Heart left ventricle (tissue), 16 donors: Measurements from ENCODE around the gene XAF1. TPM values are rescaled to one million over a fixed set of nuclear protein-coding genes. Genes with fewer than 3 reads are reported as not detected.

Experiments
- ATAC-seq, 4 donors: fragments of 200-7000 bp; cut with Tn5 transposase; one replicate each; pipeline ENCODE4 v1.9.1; 2020 to 2022; ENCODE audit warnings: moderate library complexity in 4 of 4, mild to moderate bottlenecking in 3 of 4, moderate number of reproducible peaks in 1 of 4
- DNase-seq, 5 donors: peaks; one replicate each; pipeline ENCODE4 v3.0.0-alpha.2; 2020
- H3K27ac ChIP-seq, 12 donors: fragments of 200-600 bp; sonication (generic) in 4 of 12; one replicate each; pipeline versions ENCODE4 v1.5.0 to v1.8.0; 2016 to 2022; ENCODE audit warnings: mild to moderate bottlenecking in 2 of 12
- H3K27me3 ChIP-seq, 9 donors: fragments of 200-600 bp; sonication (generic) in 2 of 9; one replicate each; pipeline versions ENCODE4 v1.5.1 to v1.8.0; 2016 to 2022; ENCODE audit warnings: mild to moderate bottlenecking in 3 of 9
- H3K36me3 ChIP-seq, 9 donors: fragments of 200-600 bp; sonication (generic) in 2 of 9; one replicate each; pipeline versions ENCODE4 v1.5.0 to v1.8.0; 2018 to 2022; ENCODE audit warnings: mild to moderate bottlenecking in 2 of 9
- H3K4me1 ChIP-seq, 12 donors: fragments of 200-600 bp; sonication (generic) in 4 of 12; one replicate each; pipeline versions ENCODE4 v1.5.0 to v1.8.0; 2016 to 2022; ENCODE audit warnings: mild to moderate bottlenecking in 3 of 12
- H3K4me3 ChIP-seq, 12 donors: fragments of 200-600 bp; sonication (generic) in 4 of 12; one replicate each; pipeline versions ENCODE4 v1.5.0 to v1.8.0; 2017 to 2022; ENCODE audit warnings: mild to moderate bottlenecking in 9 of 12, moderate library complexity in 4 of 12
- H3K9me3 ChIP-seq, 12 donors: fragments of 200-600 bp; sonication (generic) in 4 of 12; one replicate each; pipeline versions ENCODE4 v1.5.0 to v1.8.0; 2016 to 2022; ENCODE audit warnings: mild to moderate bottlenecking in 1 of 12
- POLR2A ChIP-seq, 2 donors: fragments of 450-650 bp; IDR thresholded peaks; one replicate each; pipeline ENCODE4 v1.6.1; 2017; ENCODE audit warnings: antibody characterized with exemption in 2 of 2, mild to moderate bottlenecking in 2 of 2, moderate library complexity in 2 of 2
- WGBS, 4 donors: extraction: QIAGEN DNeasy Blood & Tissue Kit in 2 of 4; methylation state at CpG; one replicate each; pipeline versions ENCODE4 v1.1.5 to v1.1.7; 2013 to 2018; 5-methylcytosine and 5-hydroxymethylcytosine counted together
- intact Hi-C, 10 donors: fragments of 100-400 bp; cut with DNase I; formaldehyde crosslinking; loops; one replicate each; pipeline versions ENCODE4 v1.11.1 to v1.14.2; 2022
- polyA plus RNA-seq, 2 donors: library from polyadenylated mRNA; stranded (reverse); fragments of 200-250 nt; gene quantifications; one replicate each; pipeline ENCODE4 v1.2.3, GENCODE V29; 2013
- total RNA-seq, 9 donors: library from RNA; depleted of rRNA in 2 of 9; stranded (reverse); fragments of >200 nt in 2 of 9; fragmentation: NEBNext Ultra II Directional in 3 of 9; extraction: Animal tissue kit (Norgen Biotek cat#: 25700) in 3 of 9; gene quantifications; one replicate each; pipeline versions ENCODE4 v1.1.0 to v1.2.4, GENCODE V29; 2016 to 2023
- TF ChIP-seq, protein P1 (sequence below), 12 donors: fragments of 200-600 bp; sonication (generic) in 4 of 12; IDR thresholded peaks; one replicate each; pipeline versions ENCODE4 v1.5.0 to v1.8.0; 2018 to 2022; ENCODE audit warnings: antibody characterized with exemption in 12 of 12, mild to moderate bottlenecking in 5 of 12
- donor health status: ischemic (EF 13 %, LVEDD 7.1; RV severe dilation, severe dysfunction).
- donor health status: healthy with polysubstance abuse.
- donor health status: DM: no; HTN: yes; CAD: no.
- donor health status: DM: no; HTN: no; CAD: no.
- donor health status: ischemic (EF 25% LVEDD 6.9; RV normal size, moderate dysfunction).
- donor health status: ischemic (EF 25% LVEDD 5.7; RV mildly dilated, moderate dysfunction).
- donor health status: healthy.
- donor health status: DM: yes; HTN: yes; CAD: no.
- donor health status: ischemic (EF 35%, LVEDD 5.7; RV mildly dilated, moderate dysfunction).
- donor health status: nonischemic (EF 11% LVEDD 7.7; RV severe dilation, severe dysfunction).
- donor health status: DM: yes; HTN: yes; CAD: no.
- donor health status: PGD.
- donor health status: ischemic (EF 29% LVEDD 5.4; RV normal size, mild dysfunction).
- donor health status: nonischemic (EF 23%, LVEDD 6.1; RV moderate dilation, normal function).

The XAF1 gene
- total and polyA plus RNA-seq, 11 donors: 9.5 to 77.8 (median 24.9) TPM

DNA sequence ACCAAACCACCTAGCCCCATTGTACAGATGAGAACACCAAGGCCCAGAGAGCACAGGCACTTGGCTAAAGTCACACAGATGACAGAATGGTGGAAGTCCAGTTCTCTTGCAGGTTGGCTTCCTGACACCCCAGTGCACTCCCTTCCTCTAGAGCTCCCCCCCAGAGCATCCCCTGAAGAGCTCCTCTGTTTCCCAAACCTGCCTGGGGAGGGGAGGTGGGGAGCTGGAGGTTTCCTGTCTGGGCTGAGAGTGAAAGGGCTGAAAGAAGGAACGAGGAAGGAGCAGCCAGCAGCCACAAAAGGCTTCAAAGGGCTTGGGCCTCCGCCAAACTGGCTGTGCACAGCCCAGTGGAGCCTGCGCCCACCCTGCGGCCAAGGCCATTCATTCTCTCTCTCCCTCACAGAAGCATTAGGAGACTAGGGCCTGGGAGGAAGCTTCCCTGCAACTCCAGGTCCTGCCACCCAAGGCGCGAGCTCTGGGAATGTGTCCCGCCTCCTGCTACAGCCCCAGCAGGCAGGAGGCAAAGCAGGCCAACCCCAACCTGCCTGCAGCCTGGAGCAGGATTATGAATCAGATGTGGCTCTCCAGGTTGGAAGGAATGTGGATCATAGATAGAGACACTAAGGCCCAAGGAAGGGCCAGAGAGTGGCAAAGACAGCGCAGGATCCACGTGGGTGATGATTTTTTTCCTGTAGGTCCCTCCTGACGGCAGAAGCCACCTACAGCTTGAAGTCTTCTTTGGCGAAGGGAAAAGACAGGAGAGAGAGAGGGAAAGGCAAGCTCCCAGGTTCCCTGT lies 43.6 kb upstream of the XAF1 start:
- peak overlapping the region in 2 of 12 donors; percentile 44 to 45 for H3K4me3 ChIP-seq
- no peaks in the 10 kb centered on the region for H3K36me3 ChIP-seq
- H3K4me1 ChIP-seq: peaks cover 0 to 23% (median 9%) of the 10 kb centered on the region in 12 donors
- TF ChIP-seq, protein P1, sequence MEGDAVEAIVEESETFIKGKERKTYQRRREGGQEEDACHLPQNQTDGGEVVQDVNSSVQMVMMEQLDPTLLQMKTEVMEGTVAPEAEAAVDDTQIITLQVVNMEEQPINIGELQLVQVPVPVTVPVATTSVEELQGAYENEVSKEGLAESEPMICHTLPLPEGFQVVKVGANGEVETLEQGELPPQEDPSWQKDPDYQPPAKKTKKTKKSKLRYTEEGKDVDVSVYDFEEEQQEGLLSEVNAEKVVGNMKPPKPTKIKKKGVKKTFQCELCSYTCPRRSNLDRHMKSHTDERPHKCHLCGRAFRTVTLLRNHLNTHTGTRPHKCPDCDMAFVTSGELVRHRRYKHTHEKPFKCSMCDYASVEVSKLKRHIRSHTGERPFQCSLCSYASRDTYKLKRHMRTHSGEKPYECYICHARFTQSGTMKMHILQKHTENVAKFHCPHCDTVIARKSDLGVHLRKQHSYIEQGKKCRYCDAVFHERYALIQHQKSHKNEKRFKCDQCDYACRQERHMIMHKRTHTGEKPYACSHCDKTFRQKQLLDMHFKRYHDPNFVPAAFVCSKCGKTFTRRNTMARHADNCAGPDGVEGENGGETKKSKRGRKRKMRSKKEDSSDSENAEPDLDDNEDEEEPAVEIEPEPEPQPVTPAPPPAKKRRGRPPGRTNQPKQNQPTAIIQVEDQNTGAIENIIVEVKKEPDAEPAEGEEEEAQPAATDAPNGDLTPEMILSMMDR (IDR thresholded peaks at IDR 0.05): no peak
- no peak for TF ChIP-seq POLR2A (IDR thresholded peaks at IDR 0.05)
- intact Hi-C loops: loop anchor here in 2 of 10 donors (5.0 kb wide), 1 partner anchor 45 kb away; the partner anchor contains the start of gene XAF1 (in 2 of the 2)
- DNase-seq: no peak
- no peak overlapping the region for H3K27ac ChIP-seq
- ATAC-seq: no peak
- H3K9me3 ChIP-seq: peaks cover 0 to 21% (median 2%) of the 10 kb centered on the region in 12 donors
- H3K27me3 ChIP-seq: peaks cover 15 to 66% (median 29%) of the 10 kb centered on the region in 9 donors
- WGBS, 4 donors: 26 to 44% (median 33%) methylated on average over 11 of the region's 11 CpGs

DNA sequence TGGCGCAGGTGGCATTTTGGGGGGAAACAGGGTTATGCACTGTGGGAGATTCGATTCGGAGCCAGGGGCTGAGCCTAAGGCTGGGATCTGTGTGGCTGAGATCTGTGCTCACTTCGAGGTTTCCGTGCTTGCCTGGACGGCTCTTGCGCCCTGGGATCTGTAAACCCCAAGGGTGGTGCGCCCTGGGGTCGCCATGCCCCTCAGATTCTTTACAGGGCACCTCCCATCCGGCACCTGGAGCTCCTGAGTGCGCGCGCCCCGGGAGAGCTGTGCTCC lies 43.1 kb upstream of the XAF1 start:
- peak overlapping the region; percentile 20 to 49 (median 44) for H3K4me3 ChIP-seq
- no peaks in the 10 kb centered on the region for H3K36me3 ChIP-seq
- no peak for ATAC-seq
- peaks cover 0 to 23% (median 9%) of the 10 kb centered on the region in 12 donors for H3K4me1 ChIP-seq
- intact Hi-C loops: loop anchor here in 2 of 10 donors (5.0 kb wide), 1 partner anchor 45 kb away; the partner anchor contains the start of gene XAF1 (in 2 of the 2)
- no peak for DNase-seq
- H3K27me3 ChIP-seq: peaks cover 15 to 60% (median 29%) of the 10 kb centered on the region in 9 donors
- no peak for TF ChIP-seq POLR2A (IDR thresholded peaks at IDR 0.05)
- TF ChIP-seq, protein P1 (IDR thresholded peaks at IDR 0.05): no peak
- peaks cover 0 to 21% (median 2%) of the 10 kb centered on the region in 12 donors for H3K9me3 ChIP-seq
- 13 to 34% (median 19%) methylated on average over 6 to 14 of the region's 14 CpGs for WGBS, 4 donors
- H3K27ac ChIP-seq: no peak overlapping the region

DNA sequence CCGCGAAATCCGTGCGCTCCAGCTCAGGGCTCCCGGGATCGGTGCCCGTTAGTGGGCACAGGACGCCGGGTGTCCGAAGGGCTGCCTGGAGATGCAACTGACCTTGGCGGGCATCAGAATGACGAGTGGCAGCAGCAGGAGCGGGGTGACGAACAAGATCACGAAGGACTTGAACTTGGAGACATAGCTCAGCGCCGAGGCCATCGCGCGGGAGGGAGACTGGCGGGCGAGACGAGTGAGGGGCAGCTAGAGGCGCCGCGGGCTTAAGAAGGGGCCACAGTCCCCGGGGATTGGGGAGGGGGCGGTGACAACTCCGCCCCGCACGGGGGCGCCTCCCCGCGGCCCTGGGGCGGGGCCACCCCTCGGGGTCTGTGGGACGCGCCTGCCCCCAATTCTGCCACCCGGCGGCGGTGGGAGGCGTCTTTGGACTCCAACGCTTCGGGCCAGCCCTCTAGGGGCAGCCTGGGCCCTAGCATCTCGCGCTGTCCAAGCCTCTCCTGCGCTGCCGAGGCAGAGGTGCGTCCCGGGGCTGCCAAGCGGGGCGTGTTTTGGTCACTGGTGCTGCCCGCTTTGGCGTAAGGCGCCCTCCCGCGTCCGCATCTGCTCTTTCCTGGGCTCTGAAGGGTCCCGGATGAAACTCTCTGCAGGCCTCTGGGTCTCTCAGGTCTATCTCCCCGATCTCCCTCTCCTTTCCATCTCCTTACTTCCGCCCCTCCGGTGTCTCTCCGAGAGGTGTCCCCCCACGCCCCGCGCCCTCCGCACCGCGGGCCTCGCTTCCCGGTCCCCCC lies 42.5 kb upstream of the XAF1 start, which contains the start of gene SLC13A5:
TSS of gene SLC13A5 (minus strand) at position 240 of the 788 bp plus-strand sequence. CDS start at position 204, 36 bp downstream.
- Histone ChIP-seq H3K4me1 (peaks cover 0 to 23% (median 9%) of the 10 kb centered on the region in 12 donors), H3K36me3 (no peaks in the 10 kb centered on the region), H3K27ac (no peak within 1 kb of the TSS), H3K27me3 (peaks cover 12 to 55% (median 29%) of the 10 kb centered on the region in 9 donors), H3K4me3 (peak within 1 kb of the TSS; percentile 20 to 49 (median 44)), H3K9me3 (peaks cover 0 to 21% (median 2%) of the 10 kb centered on the region in 12 donors)
- DNase-seq (peak in 1 of 5 donors; percentile 17), ATAC-seq (peak in 3 of 4 donors; percentile 69 to 77 (median 70))
- WGBS, 4 donors: 1 to 2% (median 2%) methylated on average over 50 to 71 of the region's 71 CpGs
- TF ChIP-seq, protein P1 (IDR thresholded peaks at IDR 0.05): peak in 10 of 12 donors; percentile 12 to 49 (median 28)
- no peak for TF ChIP-seq POLR2A (IDR thresholded peaks at IDR 0.05)
- intact Hi-C loops: loop anchor here in 2 of 10 donors (5.0 kb wide), 1 partner anchor 44 kb away; the partner anchor contains the start of gene XAF1 (in 2 of the 2)
